Activated T-helper 9 cell treated with anti-CD3 and anti-CD28 coated beads, Interleukin-2, amount 50 U/mL, for 16 hours (primary cell): ENCODE results near the gene TEX53.

Experiments
- DNase-seq: peaks from one replicate; pipeline ENCODE4 v3.0.0-alpha.2; 2020; ENCODE audit warnings: low read depth

Gene TEX53

GRCh38 chr9:114657705-114658104 lies at the start of gene TEX53:
TSS of gene TEX53 (minus strand) at chr9:114657805. CDS start at chr9:114657774, 31 bp downstream.
- no peak for DNase-seq

GRCh38 chr9:114706711-114707110 lies 49.1 kb upstream of the TEX53 start:
- DNase-seq: no peak

- DNase-seq: no peak
These were observed 44.4 kb upstream of the TEX53 start for GRCh38 chr9:114701988-114702387.

- DNase-seq: no peak
These were observed 40.3 kb upstream of the TEX53 start for GRCh38 chr9:114697951-114698351.

GRCh38 chr9:114696814-114697544 lies 39.4 kb upstream of the TEX53 start:
- peak; percentile 51 for DNase-seq

GRCh38 chr9:114695948-114696347 lies 38.3 kb upstream of the TEX53 start:
- no peak for DNase-seq

- no peak for DNase-seq
These were observed 37.2 kb upstream of the TEX53 start for GRCh38 chr9:114694719-114695269.

- DNase-seq: no peak
These were observed 36.5 kb upstream of the TEX53 start for GRCh38 chr9:114694146-114694545.

GRCh38 chr9:114693248-114693855 lies 35.7 kb upstream of the TEX53 start:
- DNase-seq: no peak

- no peak for DNase-seq
These were observed 34.3 kb upstream of the TEX53 start for GRCh38 chr9:114691956-114692295.

GRCh38 chr9:114691046-114691955 lies 33.7 kb upstream of the TEX53 start:
- peak; percentile 52 for DNase-seq

GRCh38 chr9:114690308-114690707 lies 32.7 kb upstream of the TEX53 start:
- no peak for DNase-seq

- no peak for DNase-seq
These were observed 32.2 kb upstream of the TEX53 start for GRCh38 chr9:114689813-114690212.

GRCh38 chr9:114688909-114689610 lies 31.5 kb upstream of the TEX53 start:
- DNase-seq: no peak

GRCh38 chr9:114688379-114688778 lies 30.8 kb upstream of the TEX53 start:
- DNase-seq: no peak

GRCh38 chr9:114687034-114687433 lies 29.4 kb upstream of the TEX53 start:
- no peak for DNase-seq

- no peak for DNase-seq
These were observed 28.3 kb upstream of the TEX53 start for GRCh38 chr9:114685951-114686350.

GRCh38 chr9:114684036-114684435 lies 26.4 kb upstream of the TEX53 start:
- no peak for DNase-seq

- no peak for DNase-seq
These were observed 25.2 kb upstream of the TEX53 start for GRCh38 chr9:114682846-114683245.

- peak; percentile 71 for DNase-seq
These were observed 24.2 kb upstream of the TEX53 start, which contains the start of gene TEX48 for GRCh38 chr9:114681594-114682332. TSS of gene TEX48 (minus strand) at chr9:114682192. CDS start at chr9:114671723, 10,469 bp downstream.
